ENCODE data around the gene HS6ST2. TPM values are rescaled to one million over a fixed set of nuclear protein-coding genes. Genes with fewer than 3 reads are reported as not detected.

Gene HS6ST2
- polyA plus RNA-seq, 1 donor from 2014 or later, result not detected

GRCh38 chrX:132758759-132759158 lies 199.7 kb downstream of the HS6ST2 start:
- Mint-ChIP-seq H3K9me3 (no peaks in the 10 kb centered on the region), H3K27me3 (no peaks in the 10 kb centered on the region), H3K27ac (no peak overlapping the region), H3K4me1 (no peaks in the 10 kb centered on the region), H3K36me3 (peaks cover 2% of the 10 kb centered on the region), H3K4me3 (no peak overlapping the region)

DNA sequence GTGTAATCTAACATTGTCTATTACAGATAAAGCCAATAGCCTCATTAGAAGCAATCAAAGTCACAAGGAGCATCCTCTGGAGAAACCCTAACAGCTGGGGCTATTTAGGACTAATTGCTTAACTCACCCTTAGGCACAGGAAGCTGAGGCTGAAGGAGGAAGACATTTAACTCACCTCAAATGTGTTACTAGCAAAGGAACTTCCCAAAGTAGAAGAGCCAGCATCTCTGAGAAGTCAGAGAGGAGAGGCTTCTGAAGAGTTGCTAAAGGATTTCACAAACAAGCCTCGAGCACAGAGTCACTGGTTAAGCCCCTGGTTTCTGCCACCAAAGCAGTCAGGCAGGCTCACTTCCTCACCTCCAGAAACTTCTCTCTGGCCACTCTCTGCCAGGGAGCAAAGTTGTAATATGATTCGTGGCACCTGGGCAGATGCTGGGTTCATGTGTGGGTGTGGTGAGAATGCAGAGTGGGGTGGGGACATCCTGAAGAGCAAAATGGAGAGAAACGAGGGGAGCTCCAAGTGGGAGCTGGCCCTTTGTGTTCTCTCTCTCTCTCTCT lies 201.3 kb downstream of the HS6ST2 start:
- Mint-ChIP-seq H3K27me3 (no peaks in the 10 kb centered on the region), H3K9me3 (no peaks in the 10 kb centered on the region), H3K36me3 (peaks cover 2% of the 10 kb centered on the region), H3K27ac (no peak overlapping the region), H3K4me3 (no peak overlapping the region), H3K4me1 (no peaks in the 10 kb centered on the region)

GRCh38 chrX:132756439-132756838 lies 202.0 kb downstream of the HS6ST2 start:
- no peak overlapping the region for H3K4me3 Mint-ChIP-seq
- no peaks in the 10 kb centered on the region for H3K9me3 Mint-ChIP-seq
- H3K36me3 Mint-ChIP-seq, result peaks cover 2% of the 10 kb centered on the region
- no peaks in the 10 kb centered on the region for H3K4me1 Mint-ChIP-seq
- H3K27ac Mint-ChIP-seq, result no peak overlapping the region
- H3K27me3 Mint-ChIP-seq, result no peaks in the 10 kb centered on the region

- H3K36me3 Mint-ChIP-seq, result no peaks in the 10 kb centered on the region
- H3K27me3 Mint-ChIP-seq, result no peaks in the 10 kb centered on the region
- H3K4me3 Mint-ChIP-seq, result peak overlapping the region in 1 of 4 donors; percentile 41
- H3K4me1 Mint-ChIP-seq, result no peaks in the 10 kb centered on the region
- no peak overlapping the region for H3K27ac Mint-ChIP-seq
- H3K9me3 Mint-ChIP-seq, result no peaks in the 10 kb centered on the region
Observed at GRCh38 chrX:132751063-132751690, 207.3 kb downstream of the HS6ST2 start.

GRCh38 chrX:132750331-132751062 lies 207.9 kb downstream of the HS6ST2 start:
- Mint-ChIP-seq H3K36me3 (no peaks in the 10 kb centered on the region), H3K9me3 (no peaks in the 10 kb centered on the region), H3K27ac (no peak overlapping the region), H3K27me3 (no peaks in the 10 kb centered on the region), H3K4me3 (no peak overlapping the region), H3K4me1 (no peaks in the 10 kb centered on the region)

GRCh38 chrX:132749406-132749805 lies 209.0 kb downstream of the HS6ST2 start:
- no peaks in the 10 kb centered on the region for H3K4me1 Mint-ChIP-seq
- H3K9me3 Mint-ChIP-seq, result no peaks in the 10 kb centered on the region
- no peaks in the 10 kb centered on the region for H3K27me3 Mint-ChIP-seq
- H3K4me3 Mint-ChIP-seq, result no peak overlapping the region
- H3K27ac Mint-ChIP-seq, result no peak overlapping the region
- no peaks in the 10 kb centered on the region for H3K36me3 Mint-ChIP-seq

DNA sequence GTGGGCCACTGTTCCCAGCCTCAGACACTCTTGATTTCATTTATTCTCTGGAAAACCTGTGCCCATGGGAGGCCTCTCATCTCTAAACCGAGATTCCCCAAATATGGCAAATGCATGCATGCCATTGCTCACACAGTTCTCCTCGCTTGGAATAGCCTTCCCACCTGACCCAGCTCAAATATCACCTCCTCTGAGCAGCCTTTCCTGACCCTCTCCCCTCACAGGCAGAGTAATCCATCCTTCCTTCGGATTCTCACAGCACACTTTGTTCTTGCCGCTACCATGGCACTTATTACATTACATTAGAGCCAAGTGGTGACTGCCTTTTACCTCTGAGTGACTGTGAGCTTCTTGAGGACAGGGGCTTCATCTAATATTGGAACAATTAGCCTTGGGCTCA lies 209.5 kb downstream of the HS6ST2 start:
- no peaks in the 10 kb centered on the region for H3K27me3 Mint-ChIP-seq
- no peak overlapping the region for H3K27ac Mint-ChIP-seq
- H3K4me3 Mint-ChIP-seq, result no peak overlapping the region
- no peaks in the 10 kb centered on the region for H3K36me3 Mint-ChIP-seq
- no peaks in the 10 kb centered on the region for H3K4me1 Mint-ChIP-seq
- no peaks in the 10 kb centered on the region for H3K9me3 Mint-ChIP-seq

- Mint-ChIP-seq H3K4me3 (no peak overlapping the region), H3K27me3 (no peaks in the 10 kb centered on the region), H3K36me3 (no peaks in the 10 kb centered on the region), H3K4me1 (no peaks in the 10 kb centered on the region), H3K27ac (no peak overlapping the region), H3K9me3 (no peaks in the 10 kb centered on the region)
Observed at GRCh38 chrX:132748268-132748667, 210.2 kb downstream of the HS6ST2 start.

DNA sequence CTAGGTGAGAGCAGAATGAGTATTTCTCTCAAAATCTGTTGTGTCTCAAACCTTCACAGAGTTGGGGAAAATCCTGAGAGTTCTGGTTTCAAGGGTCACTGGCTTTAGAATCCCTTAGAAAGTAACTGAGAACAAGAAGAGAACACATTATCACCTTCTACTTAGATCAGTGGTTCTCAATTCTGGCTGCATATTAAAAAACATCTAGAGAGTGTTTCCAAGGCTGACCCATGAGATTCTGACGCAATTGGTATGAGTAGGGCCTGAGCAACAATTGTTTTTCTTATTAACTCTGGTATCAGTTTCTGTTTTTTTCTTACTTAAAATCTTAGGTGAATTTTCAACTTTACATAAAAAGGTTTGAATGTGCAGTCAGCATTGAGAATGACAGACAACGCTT lies 212.8 kb downstream of the HS6ST2 start:
- H3K36me3 Mint-ChIP-seq, result no peaks in the 10 kb centered on the region
- H3K4me3 Mint-ChIP-seq, result no peak overlapping the region
- no peaks in the 10 kb centered on the region for H3K9me3 Mint-ChIP-seq
- no peaks in the 10 kb centered on the region for H3K4me1 Mint-ChIP-seq
- no peaks in the 10 kb centered on the region for H3K27me3 Mint-ChIP-seq
- H3K27ac Mint-ChIP-seq, result no peak overlapping the region

GRCh38 chrX:132744470-132744869 lies 214.0 kb downstream of the HS6ST2 start:
- no peaks in the 10 kb centered on the region for H3K36me3 Mint-ChIP-seq
- H3K27ac Mint-ChIP-seq, result no peak overlapping the region
- peaks cover 3% of the 10 kb centered on the region for H3K27me3 Mint-ChIP-seq
- H3K4me1 Mint-ChIP-seq, result no peaks in the 10 kb centered on the region
- no peak overlapping the region for H3K4me3 Mint-ChIP-seq
- no peaks in the 10 kb centered on the region for H3K9me3 Mint-ChIP-seq

- Mint-ChIP-seq H3K4me3 (no peak overlapping the region), H3K36me3 (no peaks in the 10 kb centered on the region), H3K27ac (no peak overlapping the region), H3K9me3 (no peaks in the 10 kb centered on the region), H3K4me1 (no peaks in the 10 kb centered on the region), H3K27me3 (peaks cover 3% of the 10 kb centered on the region)
Observed at GRCh38 chrX:132743086-132743485, 215.3 kb downstream of the HS6ST2 start.

DNA sequence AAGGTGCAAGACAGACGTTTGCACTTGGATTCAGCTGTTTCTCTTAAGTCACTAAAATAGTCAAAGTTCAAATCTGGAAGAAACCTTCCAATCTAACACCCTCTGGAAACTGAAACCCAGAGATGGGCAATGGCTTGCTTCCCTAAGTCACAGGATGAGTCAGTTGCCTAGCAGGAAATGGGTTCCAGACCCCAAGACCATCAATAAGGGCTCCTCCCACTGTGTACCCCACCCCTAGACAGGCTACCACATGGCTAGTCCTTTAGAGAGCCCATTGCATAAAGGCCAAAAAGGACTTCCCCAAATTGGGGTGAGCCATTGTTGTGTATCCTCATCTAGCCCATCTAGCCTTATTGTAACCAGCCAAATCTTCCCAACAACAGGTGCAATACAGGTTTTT lies 216.2 kb downstream of the HS6ST2 start:
- no peak overlapping the region for H3K4me3 Mint-ChIP-seq
- no peaks in the 10 kb centered on the region for H3K4me1 Mint-ChIP-seq
- no peak overlapping the region for H3K27ac Mint-ChIP-seq
- peaks cover 3% of the 10 kb centered on the region for H3K27me3 Mint-ChIP-seq
- no peaks in the 10 kb centered on the region for H3K36me3 Mint-ChIP-seq
- H3K9me3 Mint-ChIP-seq, result no peaks in the 10 kb centered on the region

DNA sequence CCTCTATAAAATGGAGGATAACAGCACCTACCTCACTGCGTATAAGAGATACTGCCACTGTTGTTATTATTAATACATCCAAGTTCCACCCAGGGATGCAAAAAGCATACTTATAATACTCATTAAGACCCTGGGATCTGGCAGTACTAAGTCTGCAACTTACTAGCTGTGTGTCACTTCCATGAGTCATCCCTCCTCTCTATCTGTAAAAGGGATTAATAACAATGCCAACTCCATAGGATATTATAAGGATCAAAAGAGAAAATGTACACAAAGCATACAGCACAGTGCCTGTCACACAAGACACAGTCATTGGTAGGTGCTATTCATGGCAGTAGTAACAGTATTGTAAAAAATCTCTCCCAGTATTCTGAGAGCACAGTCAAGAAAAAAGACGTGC lies 216.7 kb downstream of the HS6ST2 start:
- H3K36me3 Mint-ChIP-seq, result no peaks in the 10 kb centered on the region
- H3K9me3 Mint-ChIP-seq, result no peaks in the 10 kb centered on the region
- H3K27me3 Mint-ChIP-seq, result peaks cover 3% of the 10 kb centered on the region

DNA sequence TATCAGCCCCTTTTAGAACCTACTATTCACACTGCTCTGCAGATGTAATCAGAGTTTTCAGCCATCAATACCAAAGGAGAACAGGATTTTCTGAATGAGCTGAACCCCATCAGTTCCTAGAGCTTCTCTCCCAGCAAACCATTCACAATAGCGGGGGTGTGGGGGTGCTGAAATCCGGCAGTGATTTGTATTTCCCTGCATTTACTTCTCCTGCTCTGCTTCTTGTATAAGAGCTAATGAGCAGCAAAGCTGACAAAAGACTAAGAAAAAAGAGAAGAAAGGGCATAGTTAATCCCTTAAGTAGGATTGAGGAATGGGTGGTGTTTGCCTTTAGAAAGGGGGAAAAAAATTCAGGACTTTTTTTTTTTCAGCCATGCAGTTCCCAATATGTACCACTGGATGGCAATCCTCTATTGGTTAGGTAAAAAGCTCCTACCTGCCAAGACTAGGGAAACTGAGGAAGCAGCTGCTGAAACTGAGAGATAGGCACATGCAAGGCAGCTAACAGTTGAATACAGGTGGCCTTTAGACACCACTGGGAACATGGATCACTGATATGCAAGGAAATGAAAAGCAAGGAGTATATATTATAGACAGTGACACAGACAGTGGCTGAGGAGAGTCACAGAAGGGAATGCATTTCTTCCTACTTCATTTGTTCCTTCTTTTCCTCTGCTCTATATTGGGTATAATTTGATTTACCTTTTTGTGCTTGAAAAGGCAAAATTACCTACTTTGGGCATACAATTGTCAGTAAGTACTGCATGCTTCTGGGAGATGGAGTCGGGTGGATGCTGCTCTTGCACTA lies 217.9 kb downstream of the HS6ST2 start:
- peaks cover 3% of the 10 kb centered on the region for H3K27me3 Mint-ChIP-seq
- no peaks in the 10 kb centered on the region for H3K4me1 Mint-ChIP-seq
- no peak overlapping the region for H3K27ac Mint-ChIP-seq
- no peaks in the 10 kb centered on the region for H3K9me3 Mint-ChIP-seq
- no peaks in the 10 kb centered on the region for H3K36me3 Mint-ChIP-seq
- H3K4me3 Mint-ChIP-seq, result no peak overlapping the region

More for the DNA sequence above, 216.7 kb downstream of the HS6ST2 start:
- H3K4me1 Mint-ChIP-seq, result no peaks in the 10 kb centered on the region
- H3K27ac Mint-ChIP-seq, result no peak overlapping the region
- no peak overlapping the region for H3K4me3 Mint-ChIP-seq

- Mint-ChIP-seq H3K27me3 (peaks cover 5% of the 10 kb centered on the region), H3K9me3 (no peaks in the 10 kb centered on the region), H3K4me3 (no peak overlapping the region), H3K27ac (peak overlapping the region in 1 of 3 donors; percentile 50), H3K36me3 (no peaks in the 10 kb centered on the region), H3K4me1 (peaks cover 0 to 1% (median 0%) of the 10 kb centered on the region in 3 donors)
Observed at GRCh38 chrX:132738951-132739350, 219.5 kb downstream of the HS6ST2 start.
